Small intestine (tissue), 7 donors: ENCODE data around the gene PRSS33. TPM values are rescaled to one million over a fixed set of nuclear protein-coding genes. Genes with fewer than 3 reads are reported as not detected.

ENCODE experiments used
- DNase-seq, 2 donors: peaks; one replicate each; pipeline versions ENCODE4 v3.0.0 to v3.0.0-alpha.2; 2013
- FAIRE-seq: peaks from 2 replicates; lab custom pipeline; 2012; peaks lifted over from hg19 to GRCh38; lab: Jason Lieb, UNC
- H3K27ac ChIP-seq, 3 donors: one replicate each; pipeline ENCODE4 v1.5.1; 2013; ENCODE audit warnings: low read length in 2 of 3, mild to moderate bottlenecking in 2 of 3, control low read depth in 1 of 3, inconsistent platforms in 1 of 3, low read depth in 1 of 3, moderate library complexity in 1 of 3
- H3K27me3 ChIP-seq, 3 donors: one replicate each; pipeline ENCODE4 v1.6.1; 2013; ENCODE audit warnings: low read length in 3 of 3, inconsistent platforms in 1 of 3; ENCODE audit not compliant: control insufficient read depth in 3 of 3, insufficient read depth in 3 of 3
- H3K36me3 ChIP-seq, 3 donors: one replicate each; pipeline ENCODE4 v1.6.1; 2013; ENCODE audit warnings: low read length in 3 of 3, inconsistent platforms in 1 of 3, low read depth in 1 of 3, mild to moderate bottlenecking in 1 of 3, moderate library complexity in 1 of 3; ENCODE audit not compliant: control insufficient read depth in 3 of 3, insufficient read depth in 2 of 3
- H3K4me1 ChIP-seq, 3 donors: one replicate each; pipeline ENCODE4 v1.6.1; 2013; ENCODE audit warnings: low read length in 2 of 3, inconsistent platforms in 1 of 3, low read depth in 1 of 3, mild to moderate bottlenecking in 1 of 3, moderate library complexity in 1 of 3; ENCODE audit not compliant: control insufficient read depth in 3 of 3, insufficient read depth in 2 of 3
- H3K4me3 ChIP-seq, 3 donors: one replicate each; pipeline ENCODE4 v1.5.1; 2013; ENCODE audit warnings: low read length in 3 of 3, control low read depth in 1 of 3, inconsistent platforms in 1 of 3, low read depth in 1 of 3, mild to moderate bottlenecking in 1 of 3, moderate library complexity in 1 of 3
- H3K9me3 ChIP-seq, 2 donors: one replicate each; pipeline ENCODE4 v1.6.1; 2013; ENCODE audit warnings: low read depth in 1 of 2, low read length in 1 of 2; ENCODE audit not compliant: control insufficient read depth in 2 of 2, insufficient read depth in 1 of 2
- WGBS, 3 donors: extraction: QIAGEN DNeasy Blood & Tissue Kit; methylation state at CpG; one replicate each; pipeline ENCODE4 v1.1.7; 2013; 5-methylcytosine and 5-hydroxymethylcytosine counted together
- polyA plus RNA-seq, 4 donors: library from polyadenylated mRNA; stranded (reverse) in 3 of 4; unstranded in 1 of 4; fragments of 200-250 nt in 3 of 4; fragments of 120-200 nt in 1 of 4; gene quantifications; one replicate each; pipeline versions ENCODE4 v1.2.1 to v1.2.3, GENCODE V29; 2013
- donor health status: healthy with polysubstance abuse.
- donor health status: control.
- donor health status: control.
- donor health status: Bipolar disorder and iron deficiency.
- donor health status: healthy.

The PRSS33 gene
- polyA plus RNA-seq, 4 donors: 0.03 TPM; not detected in 3

DNA sequence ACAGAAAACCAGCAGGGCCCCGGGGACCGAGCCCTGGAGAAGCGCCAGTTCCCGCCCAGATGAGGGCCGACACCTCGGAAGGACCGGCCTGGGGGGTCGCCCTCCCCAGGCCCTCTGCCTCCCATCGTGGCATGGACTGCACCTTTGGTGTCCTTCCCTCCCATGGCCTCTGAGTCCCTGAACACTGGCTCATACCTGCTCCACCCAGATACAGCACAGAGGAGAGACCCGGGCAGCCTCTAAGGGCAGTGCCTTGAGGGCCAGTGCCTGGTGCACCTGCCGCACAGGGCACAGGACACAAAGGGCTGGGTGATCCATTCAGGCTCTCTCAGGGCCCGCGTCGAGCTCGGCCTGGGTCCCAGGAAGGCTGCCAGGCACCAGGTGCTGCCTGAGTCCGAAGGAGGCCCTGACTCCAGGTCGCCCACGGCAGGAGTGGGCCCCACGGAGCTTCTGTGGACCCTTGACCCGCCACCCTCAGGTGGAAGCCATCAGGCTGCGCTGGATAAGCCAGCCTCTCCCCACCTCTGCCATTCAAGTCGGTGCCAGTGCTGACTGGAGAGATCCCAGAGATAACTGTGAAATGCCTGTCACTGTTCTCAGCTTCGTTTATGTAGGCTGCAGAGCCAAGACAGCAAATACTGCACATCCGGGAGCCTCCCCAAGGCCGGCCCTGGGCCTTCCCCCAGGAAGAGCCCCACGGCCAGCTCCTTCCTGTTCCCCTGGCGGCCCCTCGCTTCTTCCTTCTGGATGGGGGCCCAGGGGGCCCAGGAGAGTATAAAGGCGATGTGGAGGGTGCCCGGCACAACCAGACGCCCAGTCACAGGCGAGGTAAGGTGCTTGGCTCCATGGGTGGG lies 42.4 kb upstream of the PRSS33 start, which contains the start of gene ZG16B:
TSS of gene ZG16B (plus strand) at position 803 of the 854 bp plus-strand sequence. CDS start 139 bp downstream, outside the sequence.
- H3K4me1 ChIP-seq: peaks cover 0 to 14% (median 0%) of the 10 kb centered on the region in 3 donors
- peak within 1 kb of the TSS; percentile 37 to 38 (median 37) for H3K27ac ChIP-seq
- FAIRE-seq: no peak
- H3K36me3 ChIP-seq: no peaks in the 10 kb centered on the region
- H3K27me3 ChIP-seq: peaks cover 0 to 2% (median 0%) of the 10 kb centered on the region in 3 donors
- no peak within 1 kb of the TSS for H3K4me3 ChIP-seq
- peak; percentile 57 to 58 for DNase-seq
- H3K9me3 ChIP-seq: peaks cover 0 to 8% of the 10 kb centered on the region in 2 donors
- 25 to 59% (median 35%) methylated on average over 28 to 32 of the region's 32 CpGs for WGBS, 3 donors

DNA sequence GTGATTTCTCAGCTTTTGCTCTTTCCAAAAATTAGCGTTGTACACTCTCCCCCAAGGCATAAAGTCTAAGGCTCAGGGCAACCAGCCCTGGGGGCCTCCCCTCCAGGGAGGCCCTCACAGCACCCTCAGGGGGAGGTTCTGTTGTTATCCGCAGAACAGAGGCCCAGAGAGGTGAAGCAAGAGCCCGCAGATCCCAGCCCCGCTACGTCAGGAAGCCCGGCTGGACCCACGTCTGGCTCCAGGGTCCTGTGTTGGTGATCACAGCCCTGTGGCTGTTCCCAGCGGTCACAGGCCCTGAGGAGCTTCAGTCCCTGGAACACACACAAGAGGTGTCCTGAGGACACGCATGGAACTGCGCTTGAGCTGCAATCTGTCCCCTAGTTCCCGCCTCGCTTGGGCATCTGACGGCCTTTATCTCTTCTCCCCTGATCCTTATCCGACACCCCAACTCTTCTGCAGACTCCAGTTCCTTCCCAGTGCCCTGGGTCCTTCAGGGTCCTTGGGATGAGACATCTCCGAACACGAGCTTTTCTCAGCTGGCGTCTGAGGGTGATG lies 41.6 kb upstream of the PRSS33 start:
- Histone ChIP-seq H3K36me3 (no peaks in the 10 kb centered on the region), H3K4me1 (peaks cover 0 to 14% (median 0%) of the 10 kb centered on the region in 3 donors), H3K27me3 (peaks cover 0 to 2% (median 0%) of the 10 kb centered on the region in 3 donors), H3K27ac (no peak overlapping the region), H3K4me3 (no peak overlapping the region), H3K9me3 (peaks cover 0 to 8% of the 10 kb centered on the region in 2 donors)
- DNase-seq (no peak), FAIRE-seq (no peak)
- 88 to 92% (median 90%) methylated on average over 17 of the region's 17 CpGs for WGBS, 3 donors

DNA sequence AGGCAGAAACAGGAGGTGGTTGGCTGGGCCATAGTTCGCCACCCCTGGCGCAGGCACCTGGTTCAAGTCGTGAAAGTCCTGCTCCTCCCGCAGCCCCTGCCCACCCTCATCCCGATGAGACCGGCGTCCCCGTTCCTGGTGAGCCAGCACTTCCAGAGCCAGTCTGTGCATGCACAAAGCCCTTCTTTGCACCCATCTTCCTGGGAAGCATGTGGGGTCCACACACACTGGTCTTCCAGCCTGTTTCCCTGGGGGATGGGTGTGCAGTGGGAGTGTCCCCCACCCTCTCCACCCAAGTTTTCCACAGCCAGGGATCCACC lies 41.1 kb upstream of the PRSS33 start:
- peaks cover 0 to 14% (median 0%) of the 10 kb centered on the region in 3 donors for H3K4me1 ChIP-seq
- H3K36me3 ChIP-seq: no peaks in the 10 kb centered on the region
- peaks cover 0 to 2% (median 0%) of the 10 kb centered on the region in 3 donors for H3K27me3 ChIP-seq
- no peak overlapping the region for H3K4me3 ChIP-seq
- DNase-seq (no peak), FAIRE-seq (no peak)
- WGBS, 3 donors: 82 to 90% (median 86%) methylated on average over 8 of the region's 8 CpGs
- H3K27ac ChIP-seq: no peak overlapping the region
- H3K9me3 ChIP-seq: peaks cover 0 to 8% of the 10 kb centered on the region in 2 donors

DNA sequence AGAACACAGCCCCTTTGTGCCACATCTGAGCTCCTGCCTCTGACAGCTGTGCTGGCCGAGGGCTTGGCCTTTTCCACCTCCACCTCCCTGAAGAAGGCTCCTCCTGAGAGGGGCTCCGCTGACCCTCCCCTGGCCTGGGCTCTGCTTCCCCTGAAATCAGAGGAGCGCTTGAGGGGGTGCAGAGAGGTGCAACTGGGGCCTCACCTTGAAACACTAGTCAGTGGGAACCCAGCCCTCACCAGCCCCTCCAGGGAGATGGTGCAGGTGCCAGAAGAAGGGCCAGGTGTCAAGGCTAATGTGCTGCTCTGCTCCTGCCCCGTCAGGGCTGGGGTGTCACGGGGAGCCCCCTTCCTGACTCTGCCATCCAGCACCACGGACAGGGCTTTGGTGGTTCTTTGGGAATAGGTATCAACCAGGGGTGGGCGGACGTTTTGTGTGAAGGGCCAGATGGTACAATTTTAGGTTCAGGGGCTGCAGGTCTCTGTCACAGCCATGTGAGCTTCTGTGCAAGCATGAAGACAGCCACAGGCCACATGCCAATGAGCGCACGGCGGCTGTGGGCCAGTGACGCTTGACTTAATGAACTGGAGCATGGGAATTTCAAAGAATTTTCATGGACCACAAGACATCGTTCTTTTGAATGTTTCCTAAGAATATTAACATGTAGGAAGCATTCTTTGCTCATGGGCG lies 40.6 kb upstream of the PRSS33 start:
- H3K27me3 ChIP-seq: peaks cover 0 to 2% (median 0%) of the 10 kb centered on the region in 3 donors

DNA sequence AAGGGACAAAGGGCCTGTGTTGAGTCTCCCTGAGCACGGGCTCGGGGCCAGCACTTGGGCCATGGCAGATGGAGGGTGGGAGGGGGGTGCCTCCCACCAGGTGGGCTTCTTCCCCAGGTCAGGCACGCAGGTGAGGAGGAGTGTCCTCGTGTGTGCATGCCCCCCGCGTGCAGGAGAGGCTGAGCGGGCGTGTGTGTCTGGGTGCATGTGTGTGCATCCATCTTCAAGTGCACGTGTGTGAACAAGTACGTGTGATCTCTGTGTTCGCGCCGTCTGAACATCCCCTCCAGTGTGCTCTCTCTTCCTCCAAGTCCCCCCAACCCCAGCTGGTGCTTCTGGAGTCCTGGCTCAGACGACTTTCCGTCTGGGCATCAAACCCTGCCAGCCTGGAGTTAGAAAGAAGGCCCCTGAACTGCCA lies 40.0 kb upstream of the PRSS33 start:
- peaks cover 0 to 2% (median 0%) of the 10 kb centered on the region in 3 donors for H3K27me3 ChIP-seq
- H3K4me3 ChIP-seq: no peak overlapping the region
- no peaks in the 10 kb centered on the region for H3K36me3 ChIP-seq
- peaks cover 0 to 8% of the 10 kb centered on the region in 2 donors for H3K9me3 ChIP-seq
- DNase-seq (no peak), FAIRE-seq (no peak)
- 73 to 76% (median 75%) methylated on average over 15 of the region's 15 CpGs for WGBS, 3 donors
- H3K4me1 ChIP-seq: peaks cover 0 to 14% (median 0%) of the 10 kb centered on the region in 3 donors
- no peak overlapping the region for H3K27ac ChIP-seq

More for the DNA sequence above, 40.6 kb upstream of the PRSS33 start:
- peaks cover 0 to 8% of the 10 kb centered on the region in 2 donors for H3K9me3 ChIP-seq
- no peak overlapping the region for H3K27ac ChIP-seq
- no peak for FAIRE-seq
- no peak for DNase-seq
- no peaks in the 10 kb centered on the region for H3K36me3 ChIP-seq
- no peak overlapping the region for H3K4me3 ChIP-seq
- WGBS, 3 donors: 78 to 84% (median 82%) methylated on average over 13 to 14 of the region's 14 CpGs
- peaks cover 0 to 14% (median 0%) of the 10 kb centered on the region in 3 donors for H3K4me1 ChIP-seq

- H3K27me3 ChIP-seq: peaks cover 0 to 2% (median 0%) of the 10 kb centered on the region in 3 donors
- no peak overlapping the region for H3K4me3 ChIP-seq
- DNase-seq: no peak
- no peaks in the 10 kb centered on the region for H3K36me3 ChIP-seq
- 46 to 65% (median 49%) methylated on average over 19 of the region's 19 CpGs for WGBS, 3 donors
- H3K4me1 ChIP-seq: peaks cover 0 to 14% (median 0%) of the 10 kb centered on the region in 3 donors
- H3K27ac ChIP-seq: no peak overlapping the region
- FAIRE-seq: no peak
- peaks cover 0 to 8% of the 10 kb centered on the region in 2 donors for H3K9me3 ChIP-seq
These were observed 39.4 kb upstream of the PRSS33 start for GRCh38 chr16:2826591-2827373.

GRCh38 chr16:2825906-2826305 lies 38.5 kb upstream of the PRSS33 start:
- Histone ChIP-seq H3K36me3 (no peaks in the 10 kb centered on the region), H3K4me3 (no peak overlapping the region), H3K27me3 (peaks cover 0 to 4% (median 0%) of the 10 kb centered on the region in 3 donors), H3K27ac (no peak overlapping the region), H3K9me3 (peaks cover 0 to 4% of the 10 kb centered on the region in 2 donors), H3K4me1 (peaks cover 0 to 14% (median 0%) of the 10 kb centered on the region in 3 donors)
- FAIRE-seq: no peak
- no peak for DNase-seq
- WGBS, 3 donors: 81 to 84% (median 81%) methylated on average over 11 of the region's 11 CpGs
